Endothelial cell of umbilical vein (primary cell): ENCODE data around the gene EXOC6. TPM values are rescaled to one million over a fixed set of nuclear protein-coding genes. Genes with fewer than 3 reads are reported as not detected.

ENCODE experiments used
- BruUV-seq: library from RNA; stranded (reverse); fragments of 400-500 nt; replicated peaks from 2 replicates; lab custom pipeline; 2021; lab: Mats Ljungman, UMichigan
- CTCF ChIA-PET: fragments of 300-600, 350-600 bp; sonication (Branson Sonifier 250); formaldehyde crosslinking; loops from one replicate; lab custom pipeline; 2021; ENCODE audit warnings: antibody characterized with exemption, inconsistent platforms; lab: Charles Lee
- POLR2A ChIA-PET: fragments of 300-600, 350-600 bp; sonication (Branson Sonifier 250); formaldehyde crosslinking; loops from one replicate; lab custom pipeline; 2021; ENCODE audit warnings: antibody characterized with exemption, inconsistent platforms; lab: Charles Lee
- DNase-seq: peaks from one replicate; pipeline ENCODE4 v3.0.0-alpha.2; 2011; ENCODE audit warnings: low read depth, low spot score
- FAIRE-seq: peaks from 2 replicates; lab custom pipeline; 2011; peaks lifted over from hg19 to GRCh38; lab: Jason Lieb, UNC
- H2AFZ ChIP-seq: 2 replicates; pipeline ENCODE4 v1.6.0; 2012; ENCODE audit warnings: low read depth, low read length, control low read depth, inconsistent platforms
- H3K27ac ChIP-seq: 2 replicates; pipeline ENCODE4 v1.5.1; 2011; ENCODE audit warnings: low read depth, mild to moderate bottlenecking, control low read depth, low read length, moderate library complexity; ENCODE audit not compliant: insufficient read depth
- H3K27me3 ChIP-seq, 2 experiments: 2 replicates each; pipeline versions ENCODE4 v1.6.0 to v1.6.1; 2011; ENCODE audit warnings: low read length in 2 of 2, mixed read lengths in 1 of 2; ENCODE audit not compliant: control insufficient read depth in 2 of 2, insufficient read depth in 2 of 2
- H3K36me3 ChIP-seq, 2 experiments: 2 replicates in 1 of 2; 3 replicates in 1 of 2; pipeline ENCODE4 v1.5.1; 2011; ENCODE audit warnings: low read length in 2 of 2, mild to moderate bottlenecking in 1 of 2, moderate library complexity in 1 of 2; ENCODE audit not compliant: control insufficient read depth in 2 of 2, insufficient read depth in 2 of 2; ENCODE audit errors: extremely low read depth in 1 of 2
- H3K4me1 ChIP-seq: 3 replicates; pipeline ENCODE4 v1.5.1; 2011; ENCODE audit warnings: mild to moderate bottlenecking, low read length; ENCODE audit not compliant: control insufficient read depth, insufficient read depth; ENCODE audit errors: extremely low read depth
- H3K4me2 ChIP-seq: 2 replicates; pipeline ENCODE4 v1.6.1; 2011; ENCODE audit warnings: low read length, control low read depth, mixed read lengths; ENCODE audit not compliant: insufficient read depth
- H3K4me3 ChIP-seq, 3 experiments: fragments of 200-600 bp in 1 of 3; sonication (generic), shearing (Covaris generic) in 1 of 3; replicated peaks in 1 of 3; 2 replicates each; pipeline ENCODE4 v1.5.1; 2011 to 2016; ENCODE audit warnings: control low read depth in 3 of 3, low read length in 3 of 3, mild to moderate bottlenecking in 2 of 3, inconsistent platforms in 1 of 3, low read depth in 1 of 3, moderate library complexity in 1 of 3; ENCODE audit not compliant: insufficient read depth in 1 of 3
- H3K79me2 ChIP-seq: 2 replicates; pipeline ENCODE4 v1.6.0; 2012; ENCODE audit warnings: low read length, inconsistent platforms; ENCODE audit not compliant: control insufficient read depth, insufficient read depth
- H3K9ac ChIP-seq: replicated peaks from 2 replicates; pipeline ENCODE3; 2011; ENCODE audit warnings: low read length, control low read depth; ENCODE audit not compliant: insufficient read depth; ENCODE audit errors: extremely low read depth
- H3K9me1 ChIP-seq: replicated peaks from 3 replicates; pipeline ENCODE4 v1.6.0; 2011; ENCODE audit warnings: mild to moderate bottlenecking, low read length; ENCODE audit not compliant: control insufficient read depth, insufficient read depth; ENCODE audit errors: extremely low read depth
- H3K9me3 ChIP-seq: replicated peaks from 2 replicates; pipeline ENCODE4 v1.5.1; 2012; ENCODE audit warnings: low read length, inconsistent platforms; ENCODE audit not compliant: control insufficient read depth, insufficient read depth
- H4K20me1 ChIP-seq: replicated peaks from 2 replicates; pipeline ENCODE3; 2011; ENCODE audit warnings: mild to moderate bottlenecking, low read length; ENCODE audit not compliant: control insufficient read depth, insufficient read depth; ENCODE audit errors: extremely low read depth
- CTCF ChIP-seq, 2 donors: IDR thresholded peaks; 1 replicate in 1 of 2; 2 replicates in 1 of 2; pipeline ENCODE4 v1.5.1; 2011; ENCODE audit warnings: low read length in 2 of 2, mild to moderate bottlenecking in 2 of 2, moderate library complexity in 2 of 2, control low read depth in 1 of 2, inconsistent platforms in 1 of 2, low read depth in 1 of 2; ENCODE audit not compliant: insufficient read depth in 1 of 2; ENCODE audit errors: extremely low read depth in 1 of 2
- EZH2 ChIP-seq: IDR thresholded peaks from 2 replicates; pipeline ENCODE4 v1.6.1; 2012; ENCODE audit warnings: borderline replicate concordance, low read depth, mild to moderate bottlenecking, moderate library complexity, low read length, inconsistent platforms; ENCODE audit not compliant: severe bottlenecking
- FOS ChIP-seq: IDR thresholded peaks from 2 replicates; pipeline ENCODE4 v1.6.1; 2011; ENCODE audit warnings: mild to moderate bottlenecking, low read length, moderate library complexity, borderline replicate concordance; ENCODE audit not compliant: insufficient read depth
- GATA2 ChIP-seq: IDR thresholded peaks from 2 replicates; pipeline ENCODE4 v1.7.0; 2011; ENCODE audit warnings: low read depth, mild to moderate bottlenecking, moderate library complexity, mixed read lengths, low read length; ENCODE audit not compliant: insufficient read length, insufficient read depth
- JUN ChIP-seq: IDR thresholded peaks from 2 replicates; pipeline ENCODE4 v1.6.1; 2011; ENCODE audit warnings: borderline replicate concordance, low read depth; ENCODE audit not compliant: insufficient read length, insufficient read depth
- MAX ChIP-seq: IDR thresholded peaks from 2 replicates; pipeline ENCODE4 v1.6.1; 2011; ENCODE audit not compliant: insufficient read depth, insufficient read length
- MYC ChIP-seq: IDR thresholded peaks from one replicate; pipeline ENCODE4 v1.6.1; 2011; ENCODE audit warnings: mild to moderate bottlenecking, low read depth, low read length
- POLR2A ChIP-seq: IDR thresholded peaks from 2 replicates; pipeline ENCODE4 v1.6.1; 2012; ENCODE audit warnings: low read depth, mild to moderate bottlenecking, control low read depth, low read length
- POLR2AphosphoS5 ChIP-seq: IDR thresholded peaks from 2 replicates; pipeline ENCODE4 v1.6.1; 2012; ENCODE audit warnings: low read depth, mild to moderate bottlenecking, control low read depth, low read length, moderate library complexity; ENCODE audit not compliant: insufficient read depth
- dilution Hi-C: fragments of 300-500 bp; cut with MboI; formaldehyde crosslinking; loops from one replicate; pipeline ENCODE4 v1.15.0; 2019; ENCODE audit warnings: low sequenced_read_pairs; ENCODE audit not compliant: extremely low pct_ligation_motif_present
- intact Hi-C: fragments of 100-400 bp; cut with micrococcal nuclease; formaldehyde crosslinking; loops from one replicate; pipeline ENCODE4 v1.10.0; 2022
- polyA plus RNA-seq, 4 experiments: library from polyadenylated mRNA; depleted of rRNA in 3 of 4; stranded (reverse) in 3 of 4; unstranded in 1 of 4; fragments of >200 nt; gene quantifications; 2 replicates each; pipeline versions ENCODE4 v1.2.1 to v1.2.3, GENCODE V29; 2011 to 2012; ENCODE audit warnings: missing spikeins in 1 of 4
- total RNA-seq: library from RNA; stranded (reverse); gene quantifications from 2 replicates; pipeline ENCODE4 v1.2.3, GENCODE V29; 2021

The EXOC6 gene
- total and polyA plus RNA-seq, 2 donors (not counting 3 experiments of a cell fraction or from before 2014, with no cell fraction given) = 72.6 to 108 TPM

GRCh38 chr10:93023013-93023650, 174.8 kb downstream of the EXOC6 start:
- BruUV-seq = no TSS peak
- CTCF ChIA-PET = interaction anchor here (0.5 kb wide), 1 partner anchor 20 kb away, joined by 3 read pairs; no protein-coding TSS in a partner anchor
- TF ChIP-seq POLR2AphosphoS5 (no peak), POLR2A (no peak), MYC (no peak), FOS (no peak), MAX (no peak)

GRCh38 chr10:93026072-93026471, 177.8 kb downstream of the EXOC6 start:
- H3K79me2 ChIP-seq = no peaks in the 10 kb centered on the region
- POLR2A ChIA-PET = no interaction called here
- H3K4me3 ChIP-seq = no peak overlapping the region
- BruUV-seq = no TSS peak
- TF ChIP-seq POLR2AphosphoS5 (no peak), MAX (no peak), JUN (no peak), POLR2A (no peak), FOS (no peak), MYC (no peak), CTCF (IDR thresholded peaks at IDR 0.05; ENCODE audit: extremely low read depth in 1 of 2, insufficient read depth in 1 of 2, low read depth in 1 of 2, low read length in 2 of 2) (no peak), GATA2 (no peak), EZH2 (no peak)
- H3K4me2 ChIP-seq = no peak overlapping the region
- H3K27ac ChIP-seq = no peak overlapping the region
- no peaks in the 10 kb centered on the region for H4K20me1 ChIP-seq
- H3K9me3 ChIP-seq = no peaks in the 10 kb centered on the region
- intact Hi-C loops (no loop called here), dilution Hi-C loops (no loop called here)
- no peaks in the 10 kb centered on the region for H3K27me3 ChIP-seq
- peaks cover 14 to 21% of the 10 kb centered on the region in 2 experiments for H3K36me3 ChIP-seq
- no peak overlapping the region for H2AFZ ChIP-seq
- DNase-seq = no peak
- CTCF ChIA-PET = no interaction called here
- H3K4me1 ChIP-seq = peaks cover 4% of the 10 kb centered on the region
- no peak overlapping the region for H3K9ac ChIP-seq
- no peak for FAIRE-seq
- no peaks in the 10 kb centered on the region for H3K9me1 ChIP-seq

More at GRCh38 chr10:93023013-93023650, 174.8 kb downstream of the EXOC6 start:
- no peak overlapping the region for H3K4me3 ChIP-seq
- H3K27ac ChIP-seq = no peak overlapping the region
- H3K79me2 ChIP-seq = no peaks in the 10 kb centered on the region
- H2AFZ ChIP-seq = no peak overlapping the region
- DNase-seq = no peak
- no peak for FAIRE-seq
- no peaks in the 10 kb centered on the region for H3K27me3 ChIP-seq
- no peaks in the 10 kb centered on the region for H4K20me1 ChIP-seq
- H3K36me3 ChIP-seq = peaks cover 14 to 18% of the 10 kb centered on the region in 2 experiments
- H3K4me2 ChIP-seq = no peak overlapping the region
- no peaks in the 10 kb centered on the region for H3K9me3 ChIP-seq
- no peaks in the 10 kb centered on the region for H3K4me1 ChIP-seq
- H3K9ac ChIP-seq = no peak overlapping the region
- no peaks in the 10 kb centered on the region for H3K9me1 ChIP-seq
- intact Hi-C loops (no loop called here), dilution Hi-C loops (no loop called here)
- POLR2A ChIA-PET = no interaction called here
